BLaER1 (cell line): ENCODE measurements around the gene ANG.
A peak's percentile ranks its signal among the peaks of the same experiment; 100 is the strongest.
"Not testable (repeated sequence)": the region's sequence is repeated elsewhere in the genome, so short reads cannot be mapped to it uniquely, and the experiment has no call there.

Experiments used
- H3K27ac ChIP-seq: shearing (Covaris generic); formaldehyde crosslinking; 2 replicates; pipeline ENCODE4 v1.8.1; 2022
- H3K27me3 ChIP-seq: shearing (Covaris generic); formaldehyde crosslinking; 2 replicates; pipeline ENCODE4 v1.8.1; 2022
- H3K36me3 ChIP-seq: shearing (Covaris generic); formaldehyde crosslinking; 2 replicates; pipeline ENCODE4 v1.8.1; 2022
- H3K4me1 ChIP-seq: shearing (Covaris generic); formaldehyde crosslinking; 2 replicates; pipeline ENCODE4 v1.8.1; 2022
- H3K4me2 ChIP-seq: shearing (Covaris generic); formaldehyde crosslinking; 2 replicates; pipeline ENCODE4 v1.8.1; 2022
- H3K4me3 ChIP-seq: shearing (Covaris generic); formaldehyde crosslinking; 2 replicates; pipeline ENCODE4 v1.8.1; 2022
- H3K9ac ChIP-seq: shearing (Covaris generic); formaldehyde crosslinking; 2 replicates; pipeline ENCODE4 v1.8.1; 2022
- H3K9me3 ChIP-seq: shearing (Covaris generic); formaldehyde crosslinking; 2 replicates; pipeline ENCODE4 v1.8.1; 2022
- H4K20me1 ChIP-seq: shearing (Covaris generic); formaldehyde crosslinking; 2 replicates; pipeline ENCODE4 v1.8.1; 2022
- Cebpa-rat ChIP-seq: shearing (Covaris generic); IDR thresholded peaks from 2 replicates; pipeline ENCODE4 v1.8.1; 2022

The ANG gene

DNA sequence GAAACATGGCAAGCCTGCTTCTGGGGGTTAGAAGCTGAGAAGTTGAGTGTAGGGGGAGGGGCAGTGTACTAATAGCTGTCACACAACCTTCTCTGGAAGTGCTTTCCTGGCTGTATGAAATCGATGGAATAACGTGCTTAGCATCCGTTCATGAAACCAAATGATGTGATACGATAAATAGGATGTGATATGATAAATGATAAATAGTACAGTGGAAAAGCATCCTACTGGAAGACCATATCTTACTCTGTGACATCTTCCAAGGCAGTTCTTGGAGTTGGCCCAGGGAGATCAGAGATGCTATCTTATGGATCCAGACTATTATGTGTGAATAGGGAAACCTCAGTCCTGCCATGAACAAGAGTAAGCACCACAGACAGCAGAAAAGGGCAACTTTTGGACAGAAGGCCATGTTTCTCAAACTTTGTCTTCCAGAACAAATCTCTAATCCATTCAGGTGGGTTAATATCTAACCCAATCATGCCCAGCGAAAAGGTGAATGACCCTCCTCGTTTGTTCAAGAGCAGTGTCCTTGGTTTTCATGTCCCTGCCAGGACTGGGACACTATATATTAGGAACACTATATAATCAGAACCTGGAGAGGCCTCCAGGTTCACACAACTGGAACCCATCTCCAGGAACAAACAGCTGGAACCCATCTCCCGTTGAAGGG, at the start of gene ANG:
Gene ANG (plus strand): TSS at position 598 of the 673 bp plus-strand sequence. CDS start 4,801 bp downstream, outside the sequence.
- TF ChIP-seq Cebpa-rat, result no peak
- H3K9me3 ChIP-seq, result no peaks in the 10 kb centered on the region
- no peak within 1 kb of the TSS for H3K27ac ChIP-seq
- H3K9ac ChIP-seq, result peak within 1 kb of the TSS; percentile 23; the same call in 1 of the 2 replicates
- H3K27me3 ChIP-seq, result no peaks in the 10 kb centered on the region
- no peak within 1 kb of the TSS for H3K4me3 ChIP-seq
- H3K36me3 ChIP-seq, result no peaks in the 10 kb centered on the region
- no peaks in the 10 kb centered on the region for H4K20me1 ChIP-seq
- no peak within 1 kb of the TSS for H3K4me2 ChIP-seq
- peaks cover 17% of the 10 kb centered on the region for H3K4me1 ChIP-seq

DNA sequence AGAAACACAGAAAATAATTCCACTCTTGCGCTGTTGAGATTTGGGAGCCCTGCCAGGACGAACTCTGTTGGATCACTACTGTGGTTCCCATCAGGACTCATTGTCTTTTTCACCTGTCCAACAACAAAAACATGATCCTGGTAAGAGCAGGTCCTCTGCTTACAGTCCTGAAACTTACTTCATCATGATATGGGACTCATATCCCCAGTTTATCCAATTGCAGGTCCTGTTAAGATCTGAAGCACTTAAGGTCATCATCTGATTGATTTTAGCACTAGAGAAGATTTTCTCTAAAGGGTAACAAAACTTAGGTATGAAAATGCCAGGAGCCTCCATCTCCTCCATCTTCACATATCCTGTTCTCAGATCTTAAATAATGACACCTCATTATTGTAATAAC, 47.0 kb upstream of the ANG start, which contains the start of gene OR6S1:
Gene OR6S1 (minus strand): TSS at position 101 of the 400 bp plus-strand sequence. CDS start 0 bp downstream, at position 101.
- no peak within 1 kb of the TSS for H3K4me2 ChIP-seq
- no peaks in the 10 kb centered on the region for H3K4me1 ChIP-seq
- H3K27me3 ChIP-seq, result no peaks in the 10 kb centered on the region; the same call in 1 of the 2 replicates
- no peak within 1 kb of the TSS for H3K4me3 ChIP-seq
- TF ChIP-seq Cebpa-rat, result no peak
- no peaks in the 10 kb centered on the region for H3K9me3 ChIP-seq
- H3K27ac ChIP-seq, result no peak within 1 kb of the TSS
- H4K20me1 ChIP-seq, result no peaks in the 10 kb centered on the region
- no peaks in the 10 kb centered on the region for H3K36me3 ChIP-seq
- no peak within 1 kb of the TSS for H3K9ac ChIP-seq

DNA sequence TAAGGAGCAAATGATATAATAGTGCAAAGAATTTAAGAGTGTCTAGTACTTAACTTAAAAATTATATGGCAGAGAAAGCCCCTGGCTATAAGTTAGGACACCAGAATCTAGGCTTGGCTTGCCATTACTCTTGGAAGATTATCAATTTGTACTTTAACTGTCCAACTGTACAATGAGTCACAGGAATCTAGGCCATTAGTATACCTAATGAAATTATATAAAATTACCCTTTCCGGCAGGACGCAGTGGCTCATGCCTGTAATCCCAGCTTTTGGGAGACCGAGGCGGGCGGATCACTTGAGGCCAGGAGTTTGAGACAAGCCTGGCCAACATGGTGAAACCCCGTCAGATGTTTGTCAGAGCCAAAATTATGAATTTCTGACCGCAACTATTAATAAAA, 46.4 kb upstream of the ANG start:
- H3K36me3 ChIP-seq, result no peaks in the 10 kb centered on the region
- no peaks in the 10 kb centered on the region; the same call in 1 of the 2 replicates for H3K27me3 ChIP-seq
- TF ChIP-seq Cebpa-rat, result no peak

DNA sequence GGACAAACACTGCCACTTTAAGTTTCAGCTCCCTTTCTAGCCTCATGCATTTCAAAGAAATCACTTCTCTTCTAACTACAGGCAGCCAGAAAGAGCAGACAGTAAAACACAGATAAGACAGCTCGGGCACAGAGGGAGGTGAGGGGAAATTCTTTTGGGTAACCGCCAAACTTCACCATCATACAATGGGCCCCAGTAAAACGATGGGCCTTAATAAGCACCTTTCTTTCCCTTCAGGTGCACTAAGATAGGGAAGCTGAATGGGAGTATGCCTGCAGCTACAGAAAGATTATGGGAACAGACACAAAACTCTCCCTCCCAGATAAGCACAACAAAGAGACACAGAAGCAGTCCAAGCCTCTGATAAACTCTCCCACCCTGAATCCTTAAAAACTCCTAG, 45.8 kb upstream of the ANG start:
- not testable (repeated sequence) for H3K27ac ChIP-seq, H3K4me1 ChIP-seq, H3K27me3 ChIP-seq, H3K36me3 ChIP-seq, H3K4me2 ChIP-seq, H3K4me3 ChIP-seq, H3K9ac ChIP-seq, H3K9me3 ChIP-seq, H4K20me1 ChIP-seq

More for the DNA sequence above, 46.4 kb upstream of the ANG start:
- H3K4me1 ChIP-seq, result no peaks in the 10 kb centered on the region
- H3K9me3 ChIP-seq, result no peaks in the 10 kb centered on the region
- H3K4me3 ChIP-seq, result no peak overlapping the region
- H3K27ac ChIP-seq, result no peak overlapping the region
- no peak overlapping the region for H3K4me2 ChIP-seq
- H4K20me1 ChIP-seq, result no peaks in the 10 kb centered on the region
- no peak overlapping the region for H3K9ac ChIP-seq

DNA sequence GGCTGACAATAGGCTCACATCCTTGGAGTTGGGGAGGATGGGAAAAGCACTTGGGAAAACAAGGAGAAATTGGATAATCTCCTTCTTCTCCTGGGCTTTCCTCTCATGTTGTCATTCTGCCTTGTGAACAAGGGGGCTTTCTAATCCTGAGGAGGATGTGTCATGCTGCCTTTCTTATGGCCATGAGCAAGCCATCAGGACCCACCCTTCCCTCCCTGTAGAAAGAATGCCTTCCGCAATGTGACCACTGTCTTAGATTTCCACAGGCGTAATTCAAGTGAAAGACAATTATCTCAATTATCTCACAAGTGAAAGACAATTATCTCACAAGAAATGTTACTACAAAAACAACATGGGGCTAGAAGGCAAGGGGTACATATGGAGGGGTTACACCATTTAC, 44.0 kb upstream of the ANG start:
- H3K9ac ChIP-seq, result no peak overlapping the region
- no peak for TF ChIP-seq Cebpa-rat
- H3K4me3 ChIP-seq, result no peak overlapping the region
- H3K4me1 ChIP-seq, result no peaks in the 10 kb centered on the region
- no peak overlapping the region for H3K27ac ChIP-seq
- no peaks in the 10 kb centered on the region for H4K20me1 ChIP-seq
- H3K4me2 ChIP-seq, result no peak overlapping the region
- H3K9me3 ChIP-seq, result no peaks in the 10 kb centered on the region
- H3K36me3 ChIP-seq, result no peaks in the 10 kb centered on the region
- H3K27me3 ChIP-seq, result no peaks in the 10 kb centered on the region; the same call in 1 of the 2 replicates

DNA sequence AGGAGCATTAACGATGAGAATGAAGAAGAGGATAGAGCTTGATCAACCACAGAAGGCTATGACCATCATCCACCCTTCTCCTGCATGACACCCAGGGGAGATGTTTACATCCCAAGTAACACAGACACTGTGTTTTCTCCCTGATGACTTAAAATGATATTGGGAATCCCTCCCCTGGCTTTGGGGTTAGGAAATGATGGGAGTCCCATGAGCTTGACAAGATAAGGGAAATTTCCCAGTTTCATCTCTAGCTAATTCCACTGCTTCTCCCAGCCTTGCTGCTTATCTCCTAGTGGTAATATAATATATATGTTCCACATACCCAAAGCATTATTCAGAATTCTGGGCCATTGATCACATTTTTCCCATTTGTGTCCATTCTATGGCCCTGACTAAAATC, 43.1 kb upstream of the ANG start:
- Histone ChIP-seq H3K4me3 (no peak overlapping the region), H3K9me3 (no peaks in the 10 kb centered on the region), H3K27me3 (no peaks in the 10 kb centered on the region; the same call in 1 of the 2 replicates), H3K27ac (no peak overlapping the region), H3K9ac (no peak overlapping the region), H3K4me1 (no peaks in the 10 kb centered on the region), H3K4me2 (no peak overlapping the region), H3K36me3 (no peaks in the 10 kb centered on the region), H4K20me1 (no peaks in the 10 kb centered on the region)
- no peak for TF ChIP-seq Cebpa-rat

DNA sequence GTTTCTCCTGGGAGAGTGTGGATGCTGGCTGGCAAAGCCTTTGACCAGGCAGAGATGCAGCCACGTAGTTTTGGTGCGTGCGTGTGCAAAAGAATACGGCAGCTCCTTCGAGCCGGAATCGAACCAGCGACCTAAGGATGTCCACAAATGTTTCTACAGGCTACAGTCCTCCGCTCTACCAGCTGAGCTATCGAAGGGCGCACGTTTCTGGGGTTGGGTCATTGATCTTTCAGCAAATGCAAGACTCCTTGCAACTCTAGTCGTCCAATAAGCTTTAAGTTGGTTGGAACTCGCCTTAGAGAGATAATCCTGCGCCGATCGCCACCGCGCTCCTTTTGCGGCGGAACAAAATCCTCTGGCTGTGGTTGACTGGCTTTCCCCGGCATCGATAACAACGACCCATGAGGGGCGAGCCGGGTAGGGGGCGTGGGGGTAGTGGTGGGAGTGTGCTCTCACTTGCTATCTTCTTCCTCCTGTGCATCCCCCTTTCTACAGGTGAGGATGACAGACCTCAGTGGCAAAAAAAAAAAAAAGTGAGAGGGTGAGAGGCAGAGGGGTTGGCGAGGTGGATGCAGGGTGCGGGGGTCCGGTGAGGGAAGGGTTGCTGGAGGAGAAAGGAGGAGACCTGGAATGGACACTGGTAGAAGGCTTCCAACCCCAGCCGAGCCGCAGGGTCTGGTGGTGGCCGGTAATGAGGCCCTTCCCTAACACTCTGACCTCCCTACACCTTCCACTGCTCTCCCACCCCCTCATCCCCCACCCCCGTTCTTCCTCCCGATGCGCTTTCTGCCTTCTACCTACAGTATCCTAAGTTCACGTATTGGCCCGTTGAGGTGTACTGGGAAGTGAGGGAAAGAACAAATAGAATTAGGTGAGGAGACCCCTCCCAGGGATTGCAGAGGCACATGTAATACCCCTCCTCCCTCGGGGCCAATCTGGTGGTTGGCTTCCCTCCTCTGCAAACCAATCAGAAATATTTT, 35.3 kb upstream of the ANG start:
- TF ChIP-seq Cebpa-rat, result no peak
- Histone ChIP-seq H3K27me3 (peaks cover 28% of the 10 kb centered on the region), H3K4me1 (peaks cover 11% of the 10 kb centered on the region), H3K4me3 (no peak overlapping the region), H3K4me2 (no peak overlapping the region), H4K20me1 (no peaks in the 10 kb centered on the region), H3K36me3 (no peaks in the 10 kb centered on the region), H3K9me3 (no peaks in the 10 kb centered on the region), H3K9ac (no peak overlapping the region), H3K27ac (no peak overlapping the region)

DNA sequence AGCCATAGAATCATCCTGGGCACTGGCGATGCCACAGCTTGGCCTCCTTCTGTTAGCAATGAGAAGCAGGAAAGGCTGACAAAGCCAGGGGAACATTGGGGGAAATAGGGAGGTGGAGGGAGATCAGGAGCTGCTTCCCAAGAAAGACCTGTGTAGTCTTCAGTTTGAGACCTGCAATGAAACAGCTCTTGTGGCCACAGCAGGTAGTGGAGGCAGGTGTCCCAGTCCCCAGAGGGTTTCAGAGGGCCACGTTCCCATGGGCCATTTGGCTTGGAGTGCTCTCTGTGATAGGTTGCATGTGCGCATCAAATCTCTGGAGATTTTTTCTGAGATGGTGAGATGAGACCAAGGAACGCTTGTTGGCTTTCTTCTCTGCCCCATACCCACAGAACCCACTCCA, 32.7 kb upstream of the ANG start:
- TF ChIP-seq Cebpa-rat, result no peak
- peaks cover 28% of the 10 kb centered on the region for H3K27me3 ChIP-seq
- peaks cover 11% of the 10 kb centered on the region for H3K4me1 ChIP-seq

DNA sequence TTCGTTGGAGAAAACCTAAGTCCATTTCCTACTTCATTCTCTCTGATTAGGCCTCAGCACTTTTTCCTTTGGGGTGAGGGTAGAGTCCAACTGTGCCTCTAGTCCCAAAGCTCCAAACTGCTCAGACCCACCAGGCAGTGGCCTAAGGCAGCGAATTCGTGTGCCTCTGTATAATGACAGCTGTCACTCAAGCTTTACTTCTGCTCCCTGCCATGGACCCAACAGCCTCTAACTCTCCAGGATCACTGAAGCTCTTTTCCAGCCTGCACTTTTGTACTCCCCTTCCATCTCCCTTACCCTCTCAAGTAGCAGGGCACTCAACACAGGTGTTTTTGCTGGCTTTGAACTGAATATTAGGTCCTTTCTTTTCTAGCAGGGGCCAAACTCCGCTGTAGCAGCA, 32.3 kb upstream of the ANG start:
- Histone ChIP-seq H3K27ac (no peak overlapping the region), H3K36me3 (no peaks in the 10 kb centered on the region), H3K4me2 (peak overlapping the region; percentile 60), H3K27me3 (peaks cover 28% of the 10 kb centered on the region), H3K4me3 (no peak overlapping the region), H3K9me3 (no peaks in the 10 kb centered on the region), H4K20me1 (no peaks in the 10 kb centered on the region), H3K4me1 (peaks cover 11% of the 10 kb centered on the region), H3K9ac (no peak overlapping the region)
- TF ChIP-seq Cebpa-rat, result no peak

More for the DNA sequence above, 32.7 kb upstream of the ANG start:
- Histone ChIP-seq H3K9me3 (no peaks in the 10 kb centered on the region), H3K4me3 (no peak overlapping the region), H3K36me3 (no peaks in the 10 kb centered on the region), H3K27ac (no peak overlapping the region), H3K9ac (no peak overlapping the region), H3K4me2 (peak overlapping the region; percentile 60), H4K20me1 (no peaks in the 10 kb centered on the region)
